Astrocyte (in vitro differentiated cells and primary cell): ENCODE results near the gene TSPAN17. TPM values are rescaled to one million over a fixed set of nuclear protein-coding genes. Genes with fewer than 3 reads are reported as not detected.

ENCODE experiments used
- DNase-seq: peaks from one replicate; pipeline ENCODE4 v3.0.0-alpha.2; 2010; ENCODE audit warnings: low read depth
- FAIRE-seq: peaks from 2 replicates; lab custom pipeline; 2011; peaks lifted over from hg19 to GRCh38; lab: Jason Lieb, UNC
- H2AFZ ChIP-seq: 2 replicates; pipeline ENCODE4 v1.6.0; 2012; ENCODE audit warnings: low read depth, low read length, inconsistent platforms
- H3K27ac ChIP-seq: 2 replicates; pipeline ENCODE4 v1.5.1; 2011; ENCODE audit warnings: low read depth, low read length, inconsistent platforms
- H3K27me3 ChIP-seq: 2 replicates; pipeline ENCODE4 v1.6.0; 2011; ENCODE audit warnings: low read length, inconsistent platforms; ENCODE audit not compliant: insufficient read depth
- H3K36me3 ChIP-seq: 2 replicates; pipeline ENCODE4 v1.5.1; 2011; ENCODE audit warnings: low read length, inconsistent platforms; ENCODE audit not compliant: insufficient read depth
- H3K4me1 ChIP-seq: 2 replicates; pipeline ENCODE4 v1.5.1; 2011; ENCODE audit warnings: low read length, inconsistent platforms; ENCODE audit not compliant: insufficient read depth
- H3K4me2 ChIP-seq: 2 replicates; pipeline ENCODE4 v1.6.0; 2012; ENCODE audit warnings: low read length, inconsistent platforms
- H3K4me3 ChIP-seq: 2 replicates; pipeline ENCODE4 v1.5.1; 2011; ENCODE audit warnings: low read depth, mild to moderate bottlenecking, low read length, inconsistent platforms; ENCODE audit not compliant: insufficient read depth
- H3K79me2 ChIP-seq: 2 replicates; pipeline ENCODE4 v1.6.0; 2012; ENCODE audit warnings: mild to moderate bottlenecking, low read length, inconsistent platforms; ENCODE audit not compliant: insufficient read depth
- H3K9ac ChIP-seq: 2 replicates; pipeline ENCODE4 v1.6.0; 2012; ENCODE audit warnings: mild to moderate bottlenecking, low read length, inconsistent platforms
- H3K9me3 ChIP-seq: 2 replicates; pipeline ENCODE4 v1.5.1; 2012; ENCODE audit warnings: low read depth, mild to moderate bottlenecking, low read length, inconsistent platforms; ENCODE audit not compliant: insufficient read depth
- H4K20me1 ChIP-seq: 2 replicates; pipeline ENCODE4 v1.6.0; 2012; ENCODE audit warnings: low read length, inconsistent platforms; ENCODE audit not compliant: insufficient read depth
- H3K27ac Mint-ChIP-seq: one replicate; pipeline ENCODE4 v1.8.0; 2021; ENCODE audit warnings: mild to moderate bottlenecking, mixed read lengths; ENCODE audit not compliant: unreplicated experiment
- H3K27me3 Mint-ChIP-seq: one replicate; pipeline ENCODE4 v1.8.0; 2021; ENCODE audit warnings: low read depth, mixed read lengths; ENCODE audit not compliant: unreplicated experiment
- H3K36me3 Mint-ChIP-seq: one replicate; pipeline ENCODE4 v1.8.0; 2021; ENCODE audit warnings: low read depth, mixed read lengths; ENCODE audit not compliant: unreplicated experiment
- H3K4me1 Mint-ChIP-seq: one replicate; pipeline ENCODE4 v1.8.0; 2021; ENCODE audit warnings: low read depth, mixed read lengths; ENCODE audit not compliant: unreplicated experiment
- H3K4me3 Mint-ChIP-seq: one replicate; pipeline ENCODE4 v1.8.0; 2021; ENCODE audit warnings: mild to moderate bottlenecking, moderate library complexity, mixed read lengths; ENCODE audit not compliant: unreplicated experiment
- H3K9me3 Mint-ChIP-seq: one replicate; pipeline ENCODE4 v1.8.0; 2021; ENCODE audit warnings: mild to moderate bottlenecking, mixed read lengths; ENCODE audit not compliant: unreplicated experiment
- EZH2 ChIP-seq: IDR thresholded peaks from 2 replicates; pipeline ENCODE4 v1.6.1; 2012; ENCODE audit warnings: mild to moderate bottlenecking, low read length, inconsistent platforms; ENCODE audit not compliant: insufficient read depth
- total RNA-seq: library from RNA; stranded (reverse); gene quantifications from 2 replicates; pipeline ENCODE4 v1.2.1, GENCODE V29; 2021
- TF ChIP-seq, protein P1 (sequence below): IDR thresholded peaks from 2 replicates; pipeline ENCODE4 v1.5.1; 2011; ENCODE audit warnings: low read depth, mild to moderate bottlenecking, inconsistent platforms, low read length, moderate library complexity; ENCODE audit not compliant: insufficient read depth

TSPAN17 gene
- total RNA-seq, 1 donor from 2014 or later, result 56.5 TPM

DNA sequence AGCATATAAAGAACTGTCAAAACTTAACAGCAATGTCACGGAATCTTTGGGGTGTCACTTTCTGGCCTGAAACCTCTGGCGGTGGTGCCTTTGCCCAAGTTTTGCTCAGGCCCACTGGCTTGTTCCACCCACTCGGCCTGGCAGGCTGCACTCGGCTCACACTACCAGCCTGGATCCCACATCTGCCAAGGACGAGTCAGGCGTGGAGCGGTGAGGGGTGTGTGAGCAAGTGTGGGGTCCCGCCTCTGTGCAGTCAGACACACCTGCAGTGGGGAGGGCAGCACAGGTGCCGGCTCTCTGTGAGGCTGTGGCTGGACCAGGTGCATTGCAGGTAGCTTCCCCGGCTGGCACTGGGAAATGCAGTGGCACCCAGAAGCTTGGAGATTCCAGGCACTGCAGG lies 40.0 kb downstream of the TSPAN17 start:
- Mint-ChIP-seq H3K36me3 (no peaks in the 10 kb centered on the region), H3K4me1 (no peaks in the 10 kb centered on the region), H3K27ac (no peak overlapping the region), H3K4me3 (no peak overlapping the region), H3K9me3 (peaks cover 4% of the 10 kb centered on the region), H3K27me3 (peaks cover 49% of the 10 kb centered on the region)
- TF ChIP-seq EZH2, result no peak
- TF ChIP-seq, protein P1, sequence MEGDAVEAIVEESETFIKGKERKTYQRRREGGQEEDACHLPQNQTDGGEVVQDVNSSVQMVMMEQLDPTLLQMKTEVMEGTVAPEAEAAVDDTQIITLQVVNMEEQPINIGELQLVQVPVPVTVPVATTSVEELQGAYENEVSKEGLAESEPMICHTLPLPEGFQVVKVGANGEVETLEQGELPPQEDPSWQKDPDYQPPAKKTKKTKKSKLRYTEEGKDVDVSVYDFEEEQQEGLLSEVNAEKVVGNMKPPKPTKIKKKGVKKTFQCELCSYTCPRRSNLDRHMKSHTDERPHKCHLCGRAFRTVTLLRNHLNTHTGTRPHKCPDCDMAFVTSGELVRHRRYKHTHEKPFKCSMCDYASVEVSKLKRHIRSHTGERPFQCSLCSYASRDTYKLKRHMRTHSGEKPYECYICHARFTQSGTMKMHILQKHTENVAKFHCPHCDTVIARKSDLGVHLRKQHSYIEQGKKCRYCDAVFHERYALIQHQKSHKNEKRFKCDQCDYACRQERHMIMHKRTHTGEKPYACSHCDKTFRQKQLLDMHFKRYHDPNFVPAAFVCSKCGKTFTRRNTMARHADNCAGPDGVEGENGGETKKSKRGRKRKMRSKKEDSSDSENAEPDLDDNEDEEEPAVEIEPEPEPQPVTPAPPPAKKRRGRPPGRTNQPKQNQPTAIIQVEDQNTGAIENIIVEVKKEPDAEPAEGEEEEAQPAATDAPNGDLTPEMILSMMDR, result no peak
- Histone ChIP-seq H3K27me3 (peaks cover 33% of the 10 kb centered on the region), H3K4me2 (no peak overlapping the region), H3K9me3 (no peaks in the 10 kb centered on the region), H3K27ac (no peak overlapping the region), H3K4me1 (no peaks in the 10 kb centered on the region), H2AFZ (no peak overlapping the region), H3K9ac (no peak overlapping the region), H4K20me1 (no peaks in the 10 kb centered on the region), H3K4me3 (no peak overlapping the region), H3K79me2 (no peaks in the 10 kb centered on the region), H3K36me3 (no peaks in the 10 kb centered on the region)
- FAIRE-seq (no peak), DNase-seq (no peak)

DNA sequence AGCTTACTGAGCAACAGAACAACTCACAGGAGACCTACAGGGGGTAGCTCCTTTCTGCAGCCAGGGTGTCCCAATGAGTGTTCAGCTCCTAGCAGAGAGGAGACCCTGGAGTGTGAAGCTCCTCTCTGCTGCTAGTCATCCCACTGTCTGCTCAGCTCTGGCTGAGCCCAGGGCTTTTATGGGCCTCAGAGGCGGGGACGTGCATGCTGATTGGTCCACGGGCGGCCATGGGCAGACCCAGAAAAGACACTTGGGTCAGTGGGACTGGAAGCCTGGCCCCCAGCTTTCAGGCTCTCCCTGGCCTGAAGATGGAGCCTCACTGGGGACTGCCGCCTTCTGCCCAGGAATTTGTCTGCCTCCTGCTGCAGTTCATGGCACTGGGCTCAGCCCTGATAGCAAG lies 40.6 kb downstream of the TSPAN17 start:
- H3K79me2 ChIP-seq, result no peaks in the 10 kb centered on the region
- DNase-seq, result no peak
- Mint-ChIP-seq H3K27me3 (peaks cover 47% of the 10 kb centered on the region), H3K4me3 (no peak overlapping the region), H3K9me3 (peaks cover 4% of the 10 kb centered on the region), H3K36me3 (no peaks in the 10 kb centered on the region), H3K27ac (no peak overlapping the region), H3K4me1 (no peaks in the 10 kb centered on the region)
- H3K9me3 ChIP-seq, result no peaks in the 10 kb centered on the region
- H3K9ac ChIP-seq, result no peak overlapping the region
- no peak overlapping the region for H2AFZ ChIP-seq
- H3K4me1 ChIP-seq, result no peaks in the 10 kb centered on the region
- no peak overlapping the region for H3K4me2 ChIP-seq
- TF ChIP-seq, protein P1, result no peak
- TF ChIP-seq EZH2, result no peak
- H3K36me3 ChIP-seq, result no peaks in the 10 kb centered on the region
- no peak for FAIRE-seq
- peaks cover 33% of the 10 kb centered on the region for H3K27me3 ChIP-seq
- no peaks in the 10 kb centered on the region for H4K20me1 ChIP-seq
- no peak overlapping the region for H3K4me3 ChIP-seq
- H3K27ac ChIP-seq, result no peak overlapping the region

DNA sequence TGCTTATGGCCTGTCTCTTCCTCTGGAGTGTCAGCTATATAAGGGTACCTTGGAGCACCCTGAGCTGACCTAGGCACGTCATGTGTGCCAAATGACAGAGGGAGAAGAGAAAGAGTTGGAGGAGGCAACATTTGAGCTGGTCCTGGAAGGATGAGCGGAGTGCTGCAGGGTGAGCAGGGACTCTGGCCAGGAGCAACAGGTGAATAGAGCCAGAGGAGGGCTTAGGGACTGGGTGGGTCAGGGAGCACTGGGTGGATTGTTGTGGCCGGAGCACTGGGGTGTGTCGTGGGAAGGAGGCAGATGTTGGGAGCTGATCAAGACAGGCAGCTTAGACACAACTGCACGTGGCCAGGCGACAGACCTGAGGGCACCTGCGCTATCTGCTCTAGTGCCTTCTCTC lies 43.6 kb downstream of the TSPAN17 start:
- H3K9me3 Mint-ChIP-seq, result no peaks in the 10 kb centered on the region
- Histone ChIP-seq H3K27me3 (peaks cover 45% of the 10 kb centered on the region), H3K4me1 (no peaks in the 10 kb centered on the region), H3K79me2 (no peaks in the 10 kb centered on the region), H3K27ac (no peak overlapping the region), H3K36me3 (no peaks in the 10 kb centered on the region), H3K4me3 (no peak overlapping the region), H3K9ac (no peak overlapping the region), H2AFZ (no peak overlapping the region), H4K20me1 (no peaks in the 10 kb centered on the region), H3K4me2 (no peak overlapping the region), H3K9me3 (no peaks in the 10 kb centered on the region)
- no peak for DNase-seq
- H3K4me1 Mint-ChIP-seq, result no peaks in the 10 kb centered on the region
- H3K4me3 Mint-ChIP-seq, result no peak overlapping the region
- TF ChIP-seq EZH2, result no peak
- TF ChIP-seq, protein P1, result no peak
- peaks cover 65% of the 10 kb centered on the region for H3K27me3 Mint-ChIP-seq
- H3K36me3 Mint-ChIP-seq, result peaks cover 2% of the 10 kb centered on the region
- H3K27ac Mint-ChIP-seq, result no peak overlapping the region
- FAIRE-seq, result no peak
